ENCODE data around the gene BAIAP2.
"Not testable (repeated sequence)": the region's sequence is repeated elsewhere in the genome, so short reads cannot be mapped to it uniquely, and the experiment has no call there.

BAIAP2 gene

GRCh38 chr17:81027591-81028505, 7.1 kb upstream of the BAIAP2 start:
- peaks cover 52% of the 10 kb centered on the region for H3K27me3 ChIP-seq
- peaks cover 24 to 36% of the 10 kb centered on the region in 2 experiments for H3K4me1 ChIP-seq (ENCODE audit: control insufficient read depth in 1 of 2, insufficient read depth in 1 of 2, low read depth in 1 of 2, low read length in 1 of 2)
- no peak overlapping the region for H3K27ac ChIP-seq
- no peak for TF ChIP-seq CTCF (IDR thresholded peaks at IDR 0.05)
- H3K36me3 ChIP-seq: no peaks in the 10 kb centered on the region
- no peaks in the 10 kb centered on the region for H3K9me3 ChIP-seq
- H3K4me3 ChIP-seq (ENCODE audit: low read depth in 1 of 2, low read length in 1 of 2): no peak overlapping the region

GRCh38 chr17:81028506-81028858, 6.5 kb upstream of the BAIAP2 start:
- Histone ChIP-seq H3K9me3 (no peaks in the 10 kb centered on the region), H3K4me3 (ENCODE audit: low read depth in 1 of 2, low read length in 1 of 2) (no peak overlapping the region), H3K36me3 (no peaks in the 10 kb centered on the region), H3K27me3 (peaks cover 52% of the 10 kb centered on the region), H3K4me1 (ENCODE audit: control insufficient read depth in 1 of 2, insufficient read depth in 1 of 2, low read depth in 1 of 2, low read length in 1 of 2) (peaks cover 31 to 39% of the 10 kb centered on the region in 2 experiments), H3K27ac (no peak overlapping the region)
- TF ChIP-seq CTCF (IDR thresholded peaks at IDR 0.05): no peak

GRCh38 chr17:81029859-81030258, 5.1 kb upstream of the BAIAP2 start:
- Histone ChIP-seq H3K36me3 (no peaks in the 10 kb centered on the region), H3K4me1 (ENCODE audit: control insufficient read depth in 1 of 2, insufficient read depth in 1 of 2, low read depth in 1 of 2, low read length in 1 of 2) (peaks cover 36 to 41% of the 10 kb centered on the region in 2 experiments), H3K27ac (no peak overlapping the region), H3K9me3 (no peaks in the 10 kb centered on the region), H3K4me3 (ENCODE audit: low read depth in 1 of 2, low read length in 1 of 2) (no peak overlapping the region), H3K27me3 (peaks cover 52% of the 10 kb centered on the region)
- TF ChIP-seq CTCF (IDR thresholded peaks at IDR 0.05): no peak

- Histone ChIP-seq H3K4me1 (ENCODE audit: control insufficient read depth in 1 of 2, insufficient read depth in 1 of 2, low read depth in 1 of 2, low read length in 1 of 2) (peaks cover 36 to 41% of the 10 kb centered on the region in 2 experiments), H3K27me3 (peaks cover 47% of the 10 kb centered on the region)
- not testable (repeated sequence) for H3K27ac ChIP-seq; H3K4me3 ChIP-seq (ENCODE audit: low read depth in 1 of 2, low read length in 1 of 2); H3K9me3 ChIP-seq; H3K36me3 ChIP-seq
These were observed 4.6 kb upstream of the BAIAP2 start for GRCh38 chr17:81030312-81030711.

- no peak for TF ChIP-seq CTCF (IDR thresholded peaks at IDR 0.05)
- Histone ChIP-seq H3K9me3 (no peaks in the 10 kb centered on the region), H3K4me1 (ENCODE audit: control insufficient read depth in 1 of 2, insufficient read depth in 1 of 2, low read depth in 1 of 2, low read length in 1 of 2) (peaks cover 40 to 47% of the 10 kb centered on the region in 2 experiments), H3K27me3 (peaks cover 47% of the 10 kb centered on the region), H3K4me3 (ENCODE audit: low read depth in 1 of 2, low read length in 1 of 2) (peak overlapping the region; percentile 76 to 81), H3K27ac (peak overlapping the region; percentile 79), H3K36me3 (no peaks in the 10 kb centered on the region)
These were observed 4.0 kb upstream of the BAIAP2 start for GRCh38 chr17:81030741-81031565.
